HCT116 (cell line): Measurements from ENCODE around the gene GPHN.

Source experiments
- ATF3 ChIP-seq: IDR thresholded peaks from 2 replicates; pipeline ENCODE4 v1.6.1; 2012
- CBX3 ChIP-seq: IDR thresholded peaks from 2 replicates; pipeline ENCODE4 v1.6.1; 2012; ENCODE audit warnings: low read depth
- CEBPB ChIP-seq: IDR thresholded peaks from 2 replicates; pipeline ENCODE4 v1.6.1; 2012; ENCODE audit warnings: low read depth
- EZH2 ChIP-seq: fragments of 200-600 bp; sonication (generic); IDR thresholded peaks from 2 replicates; pipeline ENCODE4 v1.6.1; 2017; ENCODE audit warnings: antibody characterized with exemption, mixed run types
- EZH2phosphoT487 ChIP-seq: fragments of 200-600 bp; IDR thresholded peaks from 2 replicates; pipeline ENCODE4 v1.6.1; 2018; ENCODE audit warnings: antibody characterized with exemption, borderline replicate concordance
- JUND ChIP-seq: IDR thresholded peaks from 2 replicates; pipeline ENCODE4 v1.6.1; 2012
- MAX ChIP-seq: IDR thresholded peaks from 2 replicates; pipeline ENCODE4 v1.6.1; 2012
- POLR2A ChIP-seq: IDR thresholded peaks from 2 replicates; pipeline ENCODE4 v1.7.0; 2011; ENCODE audit warnings: borderline replicate concordance; ENCODE audit not compliant: insufficient read depth, insufficient read length; ENCODE audit errors: extremely low read depth
- POLR2AphosphoS5 ChIP-seq: IDR thresholded peaks from 2 replicates; pipeline ENCODE4 v1.6.1; 2011; ENCODE audit warnings: mild to moderate bottlenecking, low read depth, low read length, moderate library complexity
- RAD21 ChIP-seq: IDR thresholded peaks from 2 replicates; pipeline ENCODE4 v1.6.1; 2012; ENCODE audit warnings: low read depth, mild to moderate bottlenecking
- ZBTB33 ChIP-seq: IDR thresholded peaks from 2 replicates; pipeline ENCODE4 v1.6.1; 2011; ENCODE audit warnings: mild to moderate bottlenecking, low read length, moderate library complexity; ENCODE audit not compliant: insufficient replicate concordance; ENCODE audit errors: extremely low read depth
- ZFX ChIP-seq: fragments of 450-650 bp; IDR thresholded peaks from 2 replicates; pipeline ENCODE4 v1.6.1; 2017
- TF ChIP-seq, protein P1 (sequence below), 3 experiments: fragments of 200-600 bp in 1 of 3; sonication (generic) in 1 of 3; IDR thresholded peaks in 2 of 3; conservative IDR thresholded peaks in 1 of 3; 2 replicates each; pipeline ENCODE4 v1.5.1; 2012 to 2017; ENCODE audit warnings: low read depth in 2 of 3, low read length in 2 of 3, antibody characterized with exemption in 1 of 3, borderline replicate concordance in 1 of 3, control low read depth in 1 of 3, mild to moderate bottlenecking in 1 of 3, mixed read lengths in 1 of 3, mixed run types in 1 of 3, moderate library complexity in 1 of 3; ENCODE audit not compliant: insufficient read depth in 1 of 3

- no peak for TF ChIP-seq ATF3
- TF ChIP-seq, protein P1, sequence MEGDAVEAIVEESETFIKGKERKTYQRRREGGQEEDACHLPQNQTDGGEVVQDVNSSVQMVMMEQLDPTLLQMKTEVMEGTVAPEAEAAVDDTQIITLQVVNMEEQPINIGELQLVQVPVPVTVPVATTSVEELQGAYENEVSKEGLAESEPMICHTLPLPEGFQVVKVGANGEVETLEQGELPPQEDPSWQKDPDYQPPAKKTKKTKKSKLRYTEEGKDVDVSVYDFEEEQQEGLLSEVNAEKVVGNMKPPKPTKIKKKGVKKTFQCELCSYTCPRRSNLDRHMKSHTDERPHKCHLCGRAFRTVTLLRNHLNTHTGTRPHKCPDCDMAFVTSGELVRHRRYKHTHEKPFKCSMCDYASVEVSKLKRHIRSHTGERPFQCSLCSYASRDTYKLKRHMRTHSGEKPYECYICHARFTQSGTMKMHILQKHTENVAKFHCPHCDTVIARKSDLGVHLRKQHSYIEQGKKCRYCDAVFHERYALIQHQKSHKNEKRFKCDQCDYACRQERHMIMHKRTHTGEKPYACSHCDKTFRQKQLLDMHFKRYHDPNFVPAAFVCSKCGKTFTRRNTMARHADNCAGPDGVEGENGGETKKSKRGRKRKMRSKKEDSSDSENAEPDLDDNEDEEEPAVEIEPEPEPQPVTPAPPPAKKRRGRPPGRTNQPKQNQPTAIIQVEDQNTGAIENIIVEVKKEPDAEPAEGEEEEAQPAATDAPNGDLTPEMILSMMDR (IDR thresholded peaks at IDR 0.05 in 2 of 3, conservative IDR thresholded peaks at IDR 0.05 in 1 of 3; ENCODE audit: borderline replicate concordance in 1 of 3, insufficient read depth in 1 of 3, low read depth in 2 of 3, low read length in 2 of 3), result no peak
- TF ChIP-seq EZH2, result no peak
- TF ChIP-seq ZFX, result no peak
- TF ChIP-seq CEBPB, result no peak
- TF ChIP-seq POLR2AphosphoS5, result no peak
- no peak for TF ChIP-seq POLR2A
- no peak for TF ChIP-seq CBX3
- no peak for TF ChIP-seq MAX
- TF ChIP-seq ZBTB33, result no peak
- no peak for TF ChIP-seq EZH2phosphoT487
- TF ChIP-seq RAD21, result no peak
- TF ChIP-seq JUND, result no peak
These were observed 120.7 kb downstream of the GPHN start for GRCh38 chr14:66628636-66629035.
